ENCODE measurements around the gene AKT1S1. TPM values are rescaled to one million over a fixed set of nuclear protein-coding genes. Genes with fewer than 3 reads are reported as not detected.

AKT1S1 gene
- total RNA-seq, 1 experiment from 2014 or later, result 70.6 TPM

- BruUV-seq (replicated peaks), result no TSS peak
- peaks cover 98% of the 10 kb centered on the region for H3K79me2 ChIP-seq (ENCODE audit: insufficient read depth, low read length)
- peaks cover 28 to 43% of the 10 kb centered on the region in 2 experiments for H3K36me3 ChIP-seq (ENCODE audit: control insufficient read depth in 1 of 2, insufficient read depth in 2 of 2, low read length in 2 of 2)
These were observed 43.6 kb upstream of the AKT1S1 start for GRCh38 chr19:49920624-49921363.

More at GRCh38 chr19:49920624-49921363, 43.6 kb upstream of the AKT1S1 start:
- Histone ChIP-seq H3K27ac (ENCODE audit: low read depth, low read length) (no peak overlapping the region), H3K9ac (ENCODE audit: low read length) (no peak overlapping the region), H3K27me3 (ENCODE audit: insufficient read depth, low read length) (no peaks in the 10 kb centered on the region), H3K4me2 (ENCODE audit: low read length) (no peak overlapping the region), H4K20me1 (ENCODE audit: insufficient read depth) (peaks cover 7% of the 10 kb centered on the region; the same call in 1 of the 2 replicates), H3K4me1 (ENCODE audit: control insufficient read depth in 1 of 2, insufficient read depth in 2 of 2, low read length in 2 of 2) (no peaks in the 10 kb centered on the region), H2AFZ (ENCODE audit: low read depth, low read length, poor library complexity, severe bottlenecking) (no peak overlapping the region), H3K4me3 (replicated peaks in 1 of 2; ENCODE audit: low read depth in 1 of 2, low read length in 2 of 2) (no peak overlapping the region), H3K9me3 (ENCODE audit: control insufficient read depth in 1 of 2, insufficient read depth in 1 of 2, low read depth in 1 of 2, low read length in 2 of 2) (no peaks in the 10 kb centered on the region), H3K9me2 (ENCODE audit: insufficient read depth) (no peaks in the 10 kb centered on the region)
- intact Hi-C loops (cut with micrococcal nuclease), result no loop called here
- POLR2A ChIA-PET, result no interaction called here
- CTCF ChIA-PET, result no interaction called here
- TF ChIP-seq, protein P1, sequence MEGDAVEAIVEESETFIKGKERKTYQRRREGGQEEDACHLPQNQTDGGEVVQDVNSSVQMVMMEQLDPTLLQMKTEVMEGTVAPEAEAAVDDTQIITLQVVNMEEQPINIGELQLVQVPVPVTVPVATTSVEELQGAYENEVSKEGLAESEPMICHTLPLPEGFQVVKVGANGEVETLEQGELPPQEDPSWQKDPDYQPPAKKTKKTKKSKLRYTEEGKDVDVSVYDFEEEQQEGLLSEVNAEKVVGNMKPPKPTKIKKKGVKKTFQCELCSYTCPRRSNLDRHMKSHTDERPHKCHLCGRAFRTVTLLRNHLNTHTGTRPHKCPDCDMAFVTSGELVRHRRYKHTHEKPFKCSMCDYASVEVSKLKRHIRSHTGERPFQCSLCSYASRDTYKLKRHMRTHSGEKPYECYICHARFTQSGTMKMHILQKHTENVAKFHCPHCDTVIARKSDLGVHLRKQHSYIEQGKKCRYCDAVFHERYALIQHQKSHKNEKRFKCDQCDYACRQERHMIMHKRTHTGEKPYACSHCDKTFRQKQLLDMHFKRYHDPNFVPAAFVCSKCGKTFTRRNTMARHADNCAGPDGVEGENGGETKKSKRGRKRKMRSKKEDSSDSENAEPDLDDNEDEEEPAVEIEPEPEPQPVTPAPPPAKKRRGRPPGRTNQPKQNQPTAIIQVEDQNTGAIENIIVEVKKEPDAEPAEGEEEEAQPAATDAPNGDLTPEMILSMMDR (IDR thresholded peaks at IDR 0.05 in 2 of 3, conservative IDR thresholded peaks at IDR 0.05 in 1 of 3; ENCODE audit: borderline replicate concordance in 1 of 3, insufficient read depth in 1 of 3, low read depth in 2 of 3, low read length in 2 of 3), result no peak
- TF ChIP-seq RAD21 (IDR thresholded peaks at IDR 0.05; ENCODE audit: low read depth) (no peak), ZNF274 (IDR thresholded peaks at IDR 0.05; ENCODE audit: low read depth, low read length) (no peak), CEBPB (IDR thresholded peaks at IDR 0.05; ENCODE audit: low read depth) (no peak), POLR2AphosphoS5 (IDR thresholded peaks at IDR 0.05; ENCODE audit: low read depth, low read length) (no peak), SRF (IDR thresholded peaks at IDR 0.05; ENCODE audit: low read depth) (no peak), ELF1 (IDR thresholded peaks at IDR 0.05; ENCODE audit: borderline replicate concordance, low read depth) (no peak), YY1 (IDR thresholded peaks at IDR 0.05; ENCODE audit: extremely low read depth, insufficient replicate concordance, low read depth, low read length) (no peak), EGR1 (IDR thresholded peaks at IDR 0.05; ENCODE audit: low read depth) (no peak), JUND (IDR thresholded peaks at IDR 0.05) (no peak), SIN3A (IDR thresholded peaks at IDR 0.05; ENCODE audit: low read depth) (no peak), SP1 (IDR thresholded peaks at IDR 0.05; ENCODE audit: low read depth) (no peak)
- DNase-seq (ENCODE audit: low read depth, low spot score) (no peak), ATAC-seq (no peak)
- RAD21 ChIA-PET (ENCODE audit: low non-redundant PET in 1 of 2, low total read pairs in 2 of 2, uncharacterized antibody in 2 of 2, unreplicated experiment in 2 of 2), result no interaction called here
